CD4-positive, alpha-beta memory T cell (primary cell): ENCODE measurements around the gene CEP43. TPM values are rescaled to one million over a fixed set of nuclear protein-coding genes. Genes with fewer than 3 reads are reported as not detected.

Experiments used
- CTCF ChIA-PET: fragments of 350-600 bp; sonication (Branson Sonifier 250); formaldehyde crosslinking; loops from one replicate; lab custom pipeline; 2021; ENCODE audit warnings: inconsistent platforms; ENCODE audit not compliant: partially characterized antibody; lab: Charles Lee
- POLR2A ChIA-PET: fragments of 350-600 bp; sonication (Branson Sonifier 250); formaldehyde crosslinking; loops from one replicate; lab custom pipeline; 2021; ENCODE audit not compliant: partially characterized antibody; lab: Charles Lee
- DNase-seq, 5 donors: peaks; one replicate each; pipeline versions ENCODE4 v3.0.0 to v3.0.0-alpha.2; 2020 to 2022; ENCODE audit warnings: mixed read lengths in 1 of 5
- H3K27ac ChIP-seq: one replicate; pipeline ENCODE4 v1.7.0; 2013; ENCODE audit warnings: low read depth, low read length
- H3K27me3 ChIP-seq: 2 replicates; pipeline ENCODE4 v1.7.0; 2013; ENCODE audit warnings: mild to moderate bottlenecking, low read length, moderate library complexity; ENCODE audit not compliant: insufficient read depth
- H3K36me3 ChIP-seq: 2 replicates; pipeline ENCODE4 v1.7.0; 2013; ENCODE audit warnings: mild to moderate bottlenecking, low read length, moderate library complexity; ENCODE audit not compliant: insufficient read depth
- H3K4me1 ChIP-seq: 2 replicates; pipeline ENCODE4 v1.7.0; 2013; ENCODE audit warnings: mild to moderate bottlenecking, low read length, moderate library complexity; ENCODE audit not compliant: insufficient read depth
- H3K4me3 ChIP-seq, 2 donors: one replicate each; pipeline ENCODE4 v1.7.0; 2013; ENCODE audit warnings: low read length in 2 of 2, mild to moderate bottlenecking in 1 of 2
- H3K9me3 ChIP-seq, 2 donors: one replicate each; pipeline ENCODE4 v1.7.0; 2013; ENCODE audit warnings: low read length in 2 of 2, control low read depth in 1 of 2; ENCODE audit not compliant: control insufficient read depth in 1 of 2
- H3K27ac Mint-ChIP-seq, 7 donors: one replicate each; pipeline ENCODE4 v1.8.0; 2020 to 2021; ENCODE audit warnings: mixed read lengths in 7 of 7, mild to moderate bottlenecking in 6 of 7, inconsistent platforms in 3 of 7, moderate library complexity in 3 of 7
- H3K27me3 Mint-ChIP-seq, 2 donors: one replicate each; pipeline ENCODE4 v1.8.0; 2020 to 2021; ENCODE audit warnings: mixed read lengths in 2 of 2
- H3K36me3 Mint-ChIP-seq, 2 donors: one replicate each; pipeline ENCODE4 v1.8.0; 2020 to 2021; ENCODE audit warnings: mixed read lengths in 2 of 2, inconsistent platforms in 1 of 2, mild to moderate bottlenecking in 1 of 2
- H3K4me1 Mint-ChIP-seq, 4 donors: one replicate each; pipeline ENCODE4 v1.8.0; 2020 to 2021; ENCODE audit warnings: mixed read lengths in 4 of 4, mild to moderate bottlenecking in 1 of 4
- H3K4me3 Mint-ChIP-seq, 8 donors: one replicate each; pipeline ENCODE4 v1.8.0; 2020 to 2021; ENCODE audit warnings: mixed read lengths in 8 of 8, mild to moderate bottlenecking in 7 of 8, moderate library complexity in 6 of 8, inconsistent platforms in 3 of 8
- H3K9me3 Mint-ChIP-seq, 8 donors: one replicate each; pipeline ENCODE4 v1.8.0; 2020 to 2021; ENCODE audit warnings: mixed read lengths in 8 of 8, mild to moderate bottlenecking in 5 of 8, inconsistent platforms in 3 of 8, moderate library complexity in 1 of 8
- intact Hi-C: fragments of 100-400 bp; cut with micrococcal nuclease; formaldehyde crosslinking; loops from one replicate; pipeline ENCODE4 v1.15.1; 2023
- polyA plus RNA-seq, 2 donors: library from polyadenylated mRNA; unstranded; fragments of 300-500 nt; fragmentation: Illumina TruSeq; gene quantifications; one replicate each; pipeline ENCODE4 v1.2.3, GENCODE V29; 2021
- total RNA-seq, 2 experiments: library from RNA; stranded (reverse); gene quantifications; one replicate each; pipeline ENCODE4 v1.2.3, GENCODE V29; 2021

Gene CEP43
- total and polyA plus RNA-seq, 4 experiments from 2014 or later: 4.1 to 24.9 (median 11.9) TPM

DNA sequence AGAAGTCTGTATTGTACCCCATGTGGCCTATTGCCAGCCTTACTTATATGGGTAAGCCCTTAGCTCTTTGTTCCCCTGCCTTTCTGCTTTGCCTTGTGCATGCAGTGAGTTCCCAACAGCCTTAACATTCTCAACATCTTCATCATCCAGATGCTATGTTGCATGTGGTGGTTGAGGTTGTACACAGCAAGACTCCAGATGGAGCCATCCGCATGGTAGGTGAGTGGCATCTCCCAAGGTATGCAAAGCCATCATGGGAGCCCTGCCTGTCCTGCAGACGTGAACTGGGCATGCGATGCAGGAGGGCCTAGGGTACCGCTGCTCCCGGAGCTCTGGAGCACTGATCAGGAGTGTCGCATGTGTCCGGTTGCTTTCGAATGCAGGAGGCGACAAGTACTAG is 16.1 kb downstream of the CEP43 start:
- intact Hi-C loops: no loop called here
- H3K9me3 ChIP-seq: no peaks in the 10 kb centered on the region
- Mint-ChIP-seq H3K9me3 (no peaks in the 10 kb centered on the region), H3K36me3 (peaks cover 41 to 42% of the 10 kb centered on the region in 2 donors), H3K4me3 (no peak overlapping the region), H3K27me3 (no peaks in the 10 kb centered on the region), H3K4me1 (peaks cover 0 to 18% (median 9%) of the 10 kb centered on the region in 4 donors), H3K27ac (peak overlapping the region in 2 of 7 donors; percentile 32 to 77)
- ChIA-PET POLR2A (interaction anchor here (0.9 kb wide), 1 partner anchor 127 kb away, joined by 3 read pairs; no protein-coding TSS in a partner anchor), CTCF (interaction anchor here (1.2 to 1.5 kb wide), 2 partner anchors 65 to 126 kb away, joined by 3 to 4 read pairs; no protein-coding TSS in a partner anchor)
- no peak overlapping the region for H3K4me3 ChIP-seq
- no peak for DNase-seq
- no peaks in the 10 kb centered on the region for H3K27me3 ChIP-seq
- peaks cover 13% of the 10 kb centered on the region for H3K36me3 ChIP-seq
- H3K27ac ChIP-seq: no peak overlapping the region
- H3K4me1 ChIP-seq: peaks cover 9% of the 10 kb centered on the region

GRCh38 chr6:167020206-167020605 is 21.0 kb downstream of the CEP43 start:
- ChIA-PET CTCF (no interaction called here), POLR2A (no interaction called here)
- Histone ChIP-seq H3K27ac (no peak overlapping the region), H3K36me3 (peaks cover 16% of the 10 kb centered on the region), H3K4me3 (no peak overlapping the region), H3K27me3 (no peaks in the 10 kb centered on the region), H3K4me1 (no peaks in the 10 kb centered on the region), H3K9me3 (no peaks in the 10 kb centered on the region)
- peaks cover 0 to 10% (median 0%) of the 10 kb centered on the region in 4 donors for H3K4me1 Mint-ChIP-seq
- H3K36me3 Mint-ChIP-seq: peaks cover 14 to 17% of the 10 kb centered on the region in 2 donors
- H3K27ac Mint-ChIP-seq: peak overlapping the region in 3 of 7 donors; percentile 57 to 81 (median 67)
- no peaks in the 10 kb centered on the region for H3K9me3 Mint-ChIP-seq
- DNase-seq: peak in 1 of 5 donors; percentile 21
- H3K27me3 Mint-ChIP-seq: no peaks in the 10 kb centered on the region
- intact Hi-C loops: no loop called here
- peak overlapping the region in 5 of 8 donors; percentile 32 to 81 (median 68) for H3K4me3 Mint-ChIP-seq

DNA sequence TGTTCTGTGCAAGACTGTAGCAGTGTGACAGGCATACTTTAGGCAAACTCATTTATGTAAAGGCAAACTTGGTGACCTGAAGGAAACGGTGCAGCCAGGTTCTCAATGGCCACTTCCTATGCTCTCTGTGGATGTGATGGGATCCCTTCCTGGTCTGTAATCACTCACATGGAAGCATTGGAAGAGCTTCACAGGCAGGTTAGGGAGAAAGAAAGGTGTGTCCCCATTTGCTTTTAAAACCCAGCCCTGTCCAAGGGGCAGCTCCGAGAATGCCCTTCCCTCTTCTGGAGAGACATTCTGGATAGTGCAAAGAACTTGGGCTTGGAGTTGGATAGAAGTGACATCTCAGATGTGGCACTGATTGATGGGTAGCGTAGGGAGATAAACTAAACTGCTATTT is 28.1 kb downstream of the CEP43 start:
- H3K27me3 ChIP-seq: no peaks in the 10 kb centered on the region
- H3K27ac ChIP-seq: no peak overlapping the region
- H3K36me3 ChIP-seq: peaks cover 10% of the 10 kb centered on the region
- ChIA-PET CTCF (no interaction called here), POLR2A (interaction anchor here (1.3 to 1.4 kb wide), 2 partner anchors 13 to 14 kb away, joined by 3 read pairs; no protein-coding TSS in a partner anchor)
- no peaks in the 10 kb centered on the region for H3K4me1 ChIP-seq
- intact Hi-C loops: no loop called here
- no peaks in the 10 kb centered on the region for H3K9me3 ChIP-seq
- Mint-ChIP-seq H3K36me3 (peaks cover 48 to 51% of the 10 kb centered on the region in 2 donors), H3K4me3 (no peak overlapping the region), H3K4me1 (peaks cover 0 to 8% (median 6%) of the 10 kb centered on the region in 4 donors), H3K27me3 (no peaks in the 10 kb centered on the region), H3K9me3 (no peaks in the 10 kb centered on the region), H3K27ac (peak overlapping the region in 2 of 7 donors; percentile 6 to 11)
- no peak overlapping the region for H3K4me3 ChIP-seq
- no peak for DNase-seq

- no peak for DNase-seq
- H3K9me3 ChIP-seq: no peaks in the 10 kb centered on the region
- Mint-ChIP-seq H3K9me3 (no peaks in the 10 kb centered on the region), H3K4me1 (peaks cover 0 to 8% (median 5%) of the 10 kb centered on the region in 4 donors), H3K27ac (peak overlapping the region in 3 of 7 donors; percentile 31 to 62 (median 50)), H3K27me3 (no peaks in the 10 kb centered on the region), H3K36me3 (peaks cover 50 to 51% of the 10 kb centered on the region in 2 donors), H3K4me3 (no peak overlapping the region)
- no peak overlapping the region for H3K4me3 ChIP-seq
- H3K4me1 ChIP-seq: no peaks in the 10 kb centered on the region
- H3K27me3 ChIP-seq: no peaks in the 10 kb centered on the region
- intact Hi-C loops: no loop called here
- CTCF ChIA-PET: no interaction called here
- peaks cover 10% of the 10 kb centered on the region for H3K36me3 ChIP-seq
- POLR2A ChIA-PET: interaction anchor here (1.3 to 1.4 kb wide), 2 partner anchors 13 to 14 kb away, joined by 3 read pairs; no protein-coding TSS in a partner anchor
- no peak overlapping the region for H3K27ac ChIP-seq
Measured at GRCh38 chr6:167027772-167028171, 28.6 kb downstream of the CEP43 start.

- Mint-ChIP-seq H3K27ac (peak overlapping the region in 2 of 7 donors; percentile 14 to 56), H3K36me3 (peaks cover 66% of the 10 kb centered on the region in 2 donors)
- CTCF ChIA-PET: interaction anchor here (0.9 kb wide), 2 partner anchors 10 to 112 kb away, joined by 3 read pairs; no protein-coding TSS in a partner anchor
Measured at GRCh38 chr6:167030222-167031072, 31.2 kb downstream of the CEP43 start.

DNA sequence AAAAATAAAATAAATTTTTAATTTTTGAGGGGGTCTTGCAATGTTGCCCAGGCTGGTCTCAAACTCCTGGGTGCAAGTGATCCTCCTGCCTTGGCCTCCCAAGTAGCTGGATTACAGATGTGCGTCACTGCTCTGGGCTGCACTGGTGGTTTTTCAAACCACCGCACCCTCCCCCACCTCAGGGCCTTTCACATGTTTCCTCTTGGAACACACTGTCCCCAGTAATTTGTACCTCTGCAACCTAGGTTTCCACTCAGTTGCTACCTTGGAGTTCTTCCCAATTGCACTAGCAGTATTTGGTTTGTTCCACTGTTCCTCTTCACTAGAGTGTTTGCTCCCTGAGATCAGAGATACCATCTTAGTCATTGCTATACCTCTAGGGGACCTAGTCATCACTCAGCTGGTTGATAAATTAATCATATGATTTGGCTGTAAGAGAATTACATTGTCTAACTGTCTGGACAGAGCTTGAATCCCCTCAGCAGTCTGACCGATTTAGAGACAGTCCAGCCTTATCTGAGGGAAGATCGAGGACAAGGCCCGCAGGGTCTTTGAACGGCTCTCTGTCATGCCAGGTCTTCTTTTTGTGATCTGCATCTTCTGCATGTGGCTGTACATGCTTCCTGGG is 32.0 kb downstream of the CEP43 start:
- no peak overlapping the region for H3K4me3 ChIP-seq
- H3K27me3 Mint-ChIP-seq: no peaks in the 10 kb centered on the region
- H3K27ac ChIP-seq: no peak overlapping the region
- H3K9me3 ChIP-seq: no peaks in the 10 kb centered on the region
- no peaks in the 10 kb centered on the region for H3K9me3 Mint-ChIP-seq
- no peak for DNase-seq
- peaks cover 69 to 72% of the 10 kb centered on the region in 2 donors for H3K36me3 Mint-ChIP-seq
- no peaks in the 10 kb centered on the region for H3K27me3 ChIP-seq
- H3K36me3 ChIP-seq: no peaks in the 10 kb centered on the region
- ChIA-PET POLR2A (no interaction called here), CTCF (no interaction called here)
- peak overlapping the region in 6 of 7 donors; percentile 31 to 86 (median 68) for H3K27ac Mint-ChIP-seq
- no peaks in the 10 kb centered on the region for H3K4me1 ChIP-seq
- peaks cover 4 to 10% (median 6%) of the 10 kb centered on the region in 4 donors for H3K4me1 Mint-ChIP-seq
- H3K4me3 Mint-ChIP-seq: no peak overlapping the region
- intact Hi-C loops: no loop called here

More at GRCh38 chr6:167030222-167031072, 31.2 kb downstream of the CEP43 start:
- Histone ChIP-seq H3K4me3 (no peak overlapping the region), H3K4me1 (no peaks in the 10 kb centered on the region), H3K36me3 (peaks cover 3% of the 10 kb centered on the region), H3K27me3 (no peaks in the 10 kb centered on the region), H3K27ac (no peak overlapping the region), H3K9me3 (no peaks in the 10 kb centered on the region)
- Mint-ChIP-seq H3K9me3 (no peaks in the 10 kb centered on the region), H3K27me3 (no peaks in the 10 kb centered on the region), H3K4me3 (no peak overlapping the region), H3K4me1 (peaks cover 0 to 8% (median 6%) of the 10 kb centered on the region in 4 donors)
- DNase-seq: no peak
- POLR2A ChIA-PET: no interaction called here
- intact Hi-C loops: no loop called here
